ENCODE measurements around the gene ODAD4. TPM values are rescaled to one million over a fixed set of nuclear protein-coding genes. Genes with fewer than 3 reads are reported as not detected.

Gene ODAD4, protein sequence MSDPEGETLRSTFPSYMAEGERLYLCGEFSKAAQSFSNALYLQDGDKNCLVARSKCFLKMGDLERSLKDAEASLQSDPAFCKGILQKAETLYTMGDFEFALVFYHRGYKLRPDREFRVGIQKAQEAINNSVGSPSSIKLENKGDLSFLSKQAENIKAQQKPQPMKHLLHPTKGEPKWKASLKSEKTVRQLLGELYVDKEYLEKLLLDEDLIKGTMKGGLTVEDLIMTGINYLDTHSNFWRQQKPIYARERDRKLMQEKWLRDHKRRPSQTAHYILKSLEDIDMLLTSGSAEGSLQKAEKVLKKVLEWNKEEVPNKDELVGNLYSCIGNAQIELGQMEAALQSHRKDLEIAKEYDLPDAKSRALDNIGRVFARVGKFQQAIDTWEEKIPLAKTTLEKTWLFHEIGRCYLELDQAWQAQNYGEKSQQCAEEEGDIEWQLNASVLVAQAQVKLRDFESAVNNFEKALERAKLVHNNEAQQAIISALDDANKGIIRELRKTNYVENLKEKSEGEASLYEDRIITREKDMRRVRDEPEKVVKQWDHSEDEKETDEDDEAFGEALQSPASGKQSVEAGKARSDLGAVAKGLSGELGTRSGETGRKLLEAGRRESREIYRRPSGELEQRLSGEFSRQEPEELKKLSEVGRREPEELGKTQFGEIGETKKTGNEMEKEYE
- 0.54 TPM for total RNA-seq

DNA sequence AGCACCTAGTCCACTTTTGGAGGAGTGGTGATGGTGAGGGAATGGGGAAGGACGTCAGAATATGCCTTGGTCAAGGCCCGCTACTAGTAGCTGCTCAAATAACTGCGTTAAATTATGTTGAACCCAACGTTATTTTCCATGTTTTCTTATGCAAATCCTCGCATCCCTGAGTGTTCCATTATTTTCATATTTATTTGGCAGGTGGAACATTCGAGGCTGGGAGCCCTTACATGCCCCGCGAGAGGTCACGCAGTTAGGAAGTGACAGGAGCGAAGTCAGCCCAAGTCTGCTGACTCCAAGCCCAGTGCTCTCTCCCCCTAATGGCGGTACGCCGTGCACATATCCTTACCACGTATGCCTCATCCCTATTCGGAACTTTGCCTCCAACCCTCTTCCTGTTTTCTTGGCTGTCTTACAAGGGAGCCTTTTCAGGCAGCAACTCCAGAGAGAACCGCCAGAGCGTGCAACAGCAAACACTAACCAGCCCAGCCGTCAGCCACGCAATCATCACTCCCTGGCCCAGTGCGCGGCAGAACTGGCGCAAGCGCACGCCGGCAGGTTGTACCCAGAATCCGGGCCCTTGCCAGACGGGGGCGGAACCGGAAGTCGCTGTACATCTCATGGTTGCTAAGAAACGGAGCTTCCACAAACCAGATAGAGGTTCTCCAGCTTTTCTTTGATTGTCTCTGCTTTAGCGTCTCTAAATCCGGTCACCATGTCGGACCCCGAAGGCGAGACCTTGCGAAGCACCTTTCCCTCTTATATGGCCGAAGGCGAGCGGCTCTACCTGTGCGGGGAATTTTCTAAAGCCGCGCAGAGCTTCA lies at the start of gene ODAD4:
TSS of gene ODAD4 (plus strand) at position 609 of the 824 bp plus-strand sequence. CDS start at position 716, 107 bp downstream.
- peak; percentile 86 to 98 (median 97) for DNase-seq (ENCODE audit: low read depth in 2 of 3, low spot score in 2 of 3)

DNA sequence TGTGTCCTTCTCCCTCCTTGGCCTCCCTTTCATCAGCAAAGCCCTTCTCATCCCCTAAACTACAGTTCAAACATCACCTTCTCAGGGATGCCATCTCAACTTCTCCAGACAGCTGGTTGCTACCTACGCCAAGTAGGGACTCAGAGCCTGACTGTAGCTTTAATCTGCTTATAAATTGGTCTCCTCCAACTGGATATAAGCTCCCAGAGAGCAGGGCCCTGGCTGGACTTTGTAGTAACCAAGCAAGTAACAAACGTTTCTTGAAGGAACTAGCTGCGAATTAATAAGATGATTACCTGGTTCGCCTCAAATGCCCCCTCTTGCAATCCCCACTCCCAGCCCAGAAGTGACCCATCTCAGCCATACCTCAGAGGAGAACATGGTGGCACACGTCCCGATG lies 47.7 kb upstream of the ODAD4 start:
- DNase-seq (ENCODE audit: low read depth in 2 of 3, low spot score in 2 of 3), result no peak

DNA sequence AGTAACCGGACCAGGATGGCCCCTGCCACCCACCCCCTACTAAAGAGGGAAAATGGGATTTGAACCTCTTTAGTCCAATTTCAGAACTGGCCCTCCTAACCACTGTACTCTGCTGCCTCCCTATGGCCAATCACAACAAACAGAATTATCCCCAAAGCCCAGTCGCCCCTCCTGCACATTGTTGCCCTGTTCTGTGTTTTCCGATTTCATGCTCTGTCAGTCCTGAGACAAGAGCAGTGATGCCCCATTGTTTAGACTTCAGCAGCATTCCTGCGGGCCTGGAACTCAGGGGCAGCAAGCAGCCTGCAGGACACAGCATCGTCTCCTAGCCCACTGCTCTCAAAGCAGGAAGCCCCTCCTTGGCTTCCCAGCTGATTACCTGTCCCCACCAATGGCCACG lies 44.7 kb upstream of the ODAD4 start:
- DNase-seq (ENCODE audit: low read depth in 2 of 3, low spot score in 2 of 3), result peak in 1 of 3 donors; percentile 25

DNA sequence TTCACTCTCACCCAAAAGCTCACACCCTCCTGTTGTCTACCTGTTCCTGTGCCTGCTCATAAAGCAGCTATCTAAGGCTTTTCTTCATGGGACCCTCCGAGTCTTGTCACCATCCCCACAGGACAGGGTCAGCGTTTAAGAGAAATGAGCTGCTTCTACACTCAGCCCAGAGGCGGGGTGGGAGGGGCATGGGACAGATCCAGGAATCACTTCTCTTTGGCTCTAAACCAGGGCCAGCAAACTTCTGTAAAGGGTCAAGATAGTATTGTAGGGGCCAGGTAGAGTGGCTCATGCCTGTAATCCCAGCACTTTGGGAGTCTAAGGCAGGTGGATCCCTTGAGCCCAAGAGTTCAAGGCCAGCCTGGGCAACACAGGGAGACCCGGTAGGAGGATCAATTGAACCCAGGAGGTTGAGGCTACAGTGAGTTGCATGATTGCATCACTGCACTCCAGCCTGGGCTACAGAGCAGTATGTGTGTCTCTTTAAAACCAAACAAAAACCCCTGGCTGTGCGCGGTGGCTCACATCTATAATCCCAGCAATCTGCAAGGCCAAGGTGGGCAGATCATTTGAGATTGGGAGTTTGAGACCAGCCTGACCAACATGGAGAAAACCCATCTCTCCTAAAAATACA lies 42.0 kb upstream of the ODAD4 start:
- no peak for DNase-seq (ENCODE audit: low read depth in 2 of 3, low spot score in 2 of 3)

DNA sequence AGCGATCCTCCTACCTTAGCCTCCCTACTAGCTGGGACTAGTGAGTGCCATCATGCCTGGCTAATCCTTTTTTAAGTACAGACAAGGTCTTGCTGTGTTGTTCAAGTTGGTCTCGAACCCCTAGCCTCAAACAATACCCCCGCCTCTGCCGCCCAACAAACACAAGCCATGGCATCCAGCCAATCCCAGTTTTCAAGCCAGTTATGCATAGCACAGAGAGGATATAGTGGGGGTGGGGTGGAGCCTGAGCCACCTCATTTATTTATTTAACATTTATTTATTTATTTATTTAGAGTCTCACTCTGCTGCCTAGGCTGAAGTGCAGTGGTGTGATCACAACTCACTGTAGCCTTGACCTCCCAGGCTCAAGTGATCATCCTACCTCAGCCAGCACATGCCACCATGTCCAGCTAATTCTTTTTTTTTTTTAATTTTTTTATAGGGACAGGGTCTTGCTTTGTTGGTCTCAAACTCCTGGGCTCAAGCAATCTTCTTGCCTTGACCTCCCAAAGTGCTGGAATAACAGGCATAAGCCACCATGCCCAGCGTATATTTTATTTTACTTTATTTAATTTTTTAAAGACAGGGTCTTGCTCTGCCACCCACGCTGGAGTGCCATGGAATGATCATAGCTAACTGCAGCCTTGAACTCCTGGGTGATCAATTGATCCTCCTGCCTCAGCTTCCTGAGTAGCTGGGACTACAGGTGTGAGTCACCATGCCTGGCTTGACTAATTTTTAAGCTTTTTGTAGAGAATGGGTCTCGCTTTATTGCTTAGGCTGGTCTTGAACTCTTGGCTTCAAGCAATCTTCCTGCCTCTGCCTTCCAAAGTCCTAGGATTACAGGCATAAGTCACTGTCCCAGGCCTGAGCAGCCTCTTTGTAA lies 39.0 kb upstream of the ODAD4 start:
- DNase-seq (ENCODE audit: low read depth in 2 of 3, low spot score in 2 of 3), result no peak

DNA sequence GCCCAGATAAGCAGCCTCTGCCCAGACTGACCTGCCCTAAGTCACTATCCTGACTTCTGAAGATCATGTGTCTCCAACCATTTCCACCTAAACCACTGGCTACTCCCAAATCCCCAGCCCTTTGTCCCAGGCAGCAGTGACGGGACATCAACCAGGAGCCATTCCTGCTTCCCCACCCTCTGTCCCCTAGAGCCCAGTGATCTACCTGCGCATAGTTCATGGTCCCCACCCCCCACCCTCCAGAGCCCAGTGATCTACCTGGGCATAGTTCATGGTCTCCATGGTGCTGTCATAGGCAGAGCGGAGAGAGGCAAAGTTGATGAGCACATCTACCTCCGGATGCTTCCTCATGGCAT lies 38.4 kb upstream of the ODAD4 start:
- DNase-seq (ENCODE audit: low read depth in 2 of 3, low spot score in 2 of 3), result no peak

DNA sequence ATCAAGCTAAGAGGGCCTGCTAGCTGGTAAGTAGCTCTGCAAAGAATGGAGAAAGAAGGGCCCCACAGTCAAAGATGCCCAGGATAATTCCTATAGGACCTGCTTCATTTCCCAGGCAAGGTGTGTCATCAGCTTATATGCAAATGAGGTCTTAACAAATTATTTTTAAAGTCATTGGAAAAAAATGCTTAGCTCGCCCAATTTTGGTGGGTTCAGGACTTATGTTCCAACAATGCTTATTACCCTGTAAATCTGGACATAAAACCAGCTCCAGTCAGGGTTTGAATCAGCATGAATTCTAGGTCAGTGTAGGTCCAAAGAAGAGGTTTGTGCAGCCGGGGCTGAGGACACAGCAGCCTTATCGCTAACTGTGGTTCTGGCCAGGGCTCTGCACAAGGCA lies 37.0 kb upstream of the ODAD4 start:
- no peak for DNase-seq (ENCODE audit: low read depth in 2 of 3, low spot score in 2 of 3)

DNA sequence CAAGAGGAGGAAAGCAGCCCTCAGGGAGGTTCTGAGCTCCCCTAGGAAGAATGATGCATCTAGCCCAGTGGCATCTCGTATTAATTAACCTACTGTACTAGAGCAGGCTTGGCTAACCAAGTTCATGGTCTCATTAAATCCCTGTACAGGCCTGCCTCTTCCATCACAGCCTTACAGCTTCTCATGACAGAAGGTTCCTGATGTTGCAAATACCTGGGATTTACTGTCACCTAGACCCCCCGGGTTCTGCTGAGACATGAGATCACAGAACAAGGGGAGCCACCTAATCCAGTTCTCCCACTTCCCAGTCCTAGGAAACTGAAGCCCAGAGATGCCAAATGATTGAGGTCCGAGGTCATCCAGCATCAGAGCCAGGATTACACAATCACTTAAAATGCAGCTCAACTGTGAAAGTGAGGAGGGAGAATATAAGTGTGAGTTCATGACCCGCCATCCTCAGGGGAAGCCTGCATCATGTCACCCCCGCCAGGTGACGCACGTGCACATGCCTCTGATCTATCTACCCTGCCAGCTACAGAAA lies 35.6 kb upstream of the ODAD4 start:
- no peak for DNase-seq (ENCODE audit: low read depth in 2 of 3, low spot score in 2 of 3)

DNA sequence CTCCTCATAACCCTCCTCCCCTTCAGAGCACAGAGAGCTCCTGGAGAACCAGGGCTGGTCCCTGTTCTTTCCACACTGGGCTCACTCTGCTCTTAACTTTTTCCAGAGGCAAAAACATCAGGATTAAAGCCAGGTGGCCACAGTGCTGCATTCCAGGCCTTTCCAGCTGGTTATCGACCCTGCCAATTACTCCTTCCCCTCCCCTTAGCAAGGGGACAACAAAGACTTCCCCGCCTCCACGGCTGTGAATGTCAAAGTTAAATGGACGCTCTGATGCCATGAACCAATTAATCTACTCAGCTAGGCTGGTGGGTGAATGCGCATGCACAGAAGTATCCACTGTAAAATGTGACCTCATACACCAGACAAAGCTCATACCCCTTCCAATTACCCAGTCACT lies 34.8 kb upstream of the ODAD4 start:
- DNase-seq (ENCODE audit: low read depth in 2 of 3, low spot score in 2 of 3), result no peak

DNA sequence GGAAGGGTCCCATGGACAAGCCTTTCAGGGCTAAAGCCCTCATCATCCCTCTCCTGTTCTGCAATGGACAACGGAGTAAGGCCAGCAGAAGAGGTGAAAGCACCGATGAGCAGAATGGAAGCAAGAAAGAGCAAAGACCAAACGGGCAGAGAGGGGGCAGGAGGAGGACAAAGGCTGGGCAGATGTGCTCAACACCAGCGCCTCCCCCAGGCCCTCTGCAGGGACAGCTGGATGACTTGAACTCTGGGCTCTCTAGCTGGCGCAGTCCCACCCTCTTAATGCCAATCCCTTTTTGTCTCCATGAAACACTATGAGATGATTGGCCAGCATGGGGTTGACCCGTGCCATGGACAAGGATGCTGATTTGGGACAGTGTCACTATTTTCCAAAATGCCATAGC lies 33.7 kb upstream of the ODAD4 start:
- DNase-seq (ENCODE audit: low read depth in 2 of 3, low spot score in 2 of 3), result no peak

DNA sequence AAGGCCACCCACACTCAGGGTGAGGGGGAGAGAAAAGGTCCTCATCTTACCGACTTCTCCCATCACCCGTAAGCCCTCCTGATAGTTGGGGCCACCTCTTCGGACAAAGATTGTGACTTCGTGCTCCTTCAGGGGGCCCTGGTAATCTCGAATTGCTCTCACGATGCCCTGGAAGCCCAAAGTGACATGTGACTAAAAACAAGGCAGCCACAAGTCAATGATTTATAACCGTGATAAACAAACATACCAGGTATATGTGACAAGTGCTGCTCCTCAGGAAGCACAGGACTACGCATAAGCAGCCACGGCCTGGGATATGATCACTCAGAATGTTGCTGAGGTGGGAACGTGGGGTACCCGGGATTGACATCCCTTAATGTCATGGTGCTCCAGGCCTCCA lies 28.8 kb upstream of the ODAD4 start:
- DNase-seq (ENCODE audit: low read depth in 2 of 3, low spot score in 2 of 3), result no peak

DNA sequence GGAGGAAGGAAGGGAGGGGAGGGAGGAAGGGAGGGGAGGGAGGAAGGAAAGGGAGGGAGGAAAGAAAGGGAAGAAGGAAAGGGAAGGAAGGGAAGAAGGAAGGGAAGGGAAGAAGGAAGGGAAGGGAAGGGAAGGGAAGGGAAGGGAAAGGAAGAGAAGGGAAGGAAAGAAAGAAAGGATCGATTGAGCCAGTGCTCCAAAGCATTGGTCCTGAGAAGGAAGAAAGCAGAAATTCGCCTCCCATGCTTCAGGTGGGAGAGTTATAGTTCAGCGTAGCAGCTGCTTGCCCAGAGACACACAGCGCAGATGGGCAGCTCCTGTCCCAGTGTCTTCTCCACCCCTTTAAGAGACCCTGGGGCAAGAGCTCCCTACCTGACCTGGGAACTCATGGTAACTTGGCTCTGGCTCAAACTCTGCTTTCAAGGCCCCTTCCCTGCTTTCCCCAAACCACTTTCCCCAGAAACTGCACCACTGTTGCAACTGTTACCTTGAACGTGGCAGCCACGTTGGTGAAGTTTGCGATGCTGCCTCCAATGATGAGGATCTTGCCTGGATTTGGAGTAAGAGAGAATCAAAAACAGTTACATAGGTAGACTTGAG lies 26.1 kb upstream of the ODAD4 start:
- no peak for DNase-seq (ENCODE audit: low read depth in 2 of 3, low spot score in 2 of 3)

DNA sequence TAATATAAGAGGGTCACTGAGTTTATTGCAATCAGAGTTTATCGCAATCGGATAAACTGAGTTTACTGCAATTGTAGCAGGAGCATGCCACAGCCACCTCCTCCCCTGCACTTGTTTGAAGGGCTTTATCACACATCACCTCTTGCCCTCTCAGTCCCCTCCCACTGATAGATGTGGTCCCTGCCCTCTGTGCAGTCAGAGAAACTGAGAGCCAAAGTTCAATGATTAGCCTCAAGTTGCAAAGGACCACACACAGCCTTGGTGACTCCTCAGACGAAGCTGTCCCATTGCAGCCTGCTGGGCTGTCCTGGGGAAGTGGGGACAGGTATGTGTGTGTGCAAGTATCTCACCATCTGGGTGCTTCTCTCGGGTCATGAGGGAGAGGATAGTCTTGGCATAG lies 25.2 kb upstream of the ODAD4 start:
- DNase-seq (ENCODE audit: low read depth in 2 of 3, low spot score in 2 of 3), result no peak

DNA sequence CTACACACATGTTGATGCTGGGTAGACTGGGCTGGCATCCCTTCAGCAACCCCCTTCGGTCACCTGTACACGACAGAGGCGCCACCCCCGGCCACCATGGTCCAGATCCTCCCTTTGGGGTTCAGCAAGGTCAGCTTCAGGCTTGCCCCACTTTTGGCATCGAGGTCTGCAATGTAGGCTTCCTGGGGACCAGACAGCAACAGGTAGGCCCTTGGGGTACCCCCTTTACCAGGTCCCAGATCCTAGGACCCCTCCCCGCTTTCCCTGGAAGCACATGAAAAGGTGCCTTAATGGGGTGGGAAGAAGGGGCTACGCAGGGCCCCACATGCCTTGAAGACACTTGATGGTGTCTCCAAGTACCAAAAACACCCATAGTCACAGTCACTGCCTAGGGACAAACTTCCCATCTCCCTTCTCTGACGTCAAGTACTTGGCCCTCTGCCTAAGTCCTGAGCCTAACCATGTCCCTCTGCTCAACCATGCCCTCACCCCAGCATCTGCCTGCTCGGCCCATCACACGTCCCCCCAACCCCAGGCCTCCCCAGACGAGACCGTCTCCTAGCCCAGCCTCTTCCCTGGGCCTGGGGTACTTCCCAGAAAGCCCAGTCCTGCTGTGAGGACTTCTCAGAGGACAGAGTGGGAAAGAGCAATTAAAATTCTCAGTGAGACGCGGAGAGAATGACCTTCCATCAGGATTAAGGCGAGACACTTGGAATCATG lies 23.8 kb upstream of the ODAD4 start:
- no peak for DNase-seq (ENCODE audit: low read depth in 2 of 3, low spot score in 2 of 3)

DNA sequence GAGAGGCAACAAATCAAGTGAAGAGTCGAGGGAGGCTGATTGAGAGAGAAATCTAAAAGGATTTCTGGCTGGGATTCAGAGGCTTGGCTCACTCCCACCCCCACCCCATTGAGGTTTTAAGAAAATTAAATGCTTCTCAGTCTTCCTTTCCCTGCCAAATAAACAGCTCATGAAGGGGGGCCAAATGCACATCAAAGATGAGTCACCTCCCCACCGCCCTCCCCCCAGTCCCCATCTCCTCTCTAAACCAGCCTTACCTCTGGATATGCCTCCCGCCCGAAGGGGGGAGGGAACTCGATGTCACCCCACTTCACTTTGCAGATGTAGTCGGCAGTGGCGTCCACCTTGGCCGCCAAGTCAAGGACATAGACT lies 23.2 kb upstream of the ODAD4 start:
- DNase-seq (ENCODE audit: low read depth in 2 of 3, low spot score in 2 of 3), result no peak

DNA sequence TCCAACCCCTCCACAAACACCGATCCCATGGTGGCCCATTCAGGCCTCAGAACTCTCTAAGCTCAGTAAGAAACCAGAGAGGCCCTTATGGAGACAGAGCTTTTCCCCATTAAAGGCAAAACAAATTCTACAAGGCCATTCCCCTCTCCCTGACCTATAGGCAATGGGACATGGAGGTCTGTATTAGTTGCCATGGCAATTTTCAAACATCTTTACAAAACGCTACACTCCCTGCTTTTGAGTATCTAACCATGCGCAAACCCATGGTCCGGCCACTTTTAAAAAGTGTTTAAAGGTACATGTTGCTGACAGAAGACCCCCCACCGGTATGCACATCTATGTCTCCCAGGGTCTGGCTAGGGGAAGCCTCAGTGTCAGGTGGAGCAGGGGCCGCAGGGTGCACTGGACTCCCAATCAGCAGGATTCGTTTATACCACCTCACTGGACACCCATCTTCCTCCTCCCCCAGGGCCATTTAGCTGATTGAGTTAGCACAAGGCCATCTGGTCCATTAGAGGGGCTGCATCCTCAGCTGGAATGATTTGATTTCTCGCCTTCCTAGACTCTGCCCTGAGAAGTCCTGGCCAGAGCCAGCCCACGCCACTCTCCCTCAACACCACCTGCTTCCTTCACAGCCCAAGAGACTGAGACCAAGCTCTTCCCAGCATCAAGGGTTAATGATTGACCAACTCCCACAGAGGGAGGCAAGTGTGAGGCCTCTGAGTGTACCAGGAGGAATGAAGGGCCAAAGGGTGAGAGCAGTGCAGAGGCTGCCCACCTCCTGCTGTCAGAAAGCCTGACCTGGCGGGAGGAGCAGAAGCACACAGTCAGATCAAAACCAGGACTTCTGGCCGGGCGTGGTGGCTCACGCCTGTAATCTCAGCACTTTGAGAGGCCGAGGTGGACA lies 22.5 kb upstream of the ODAD4 start:
- no peak for DNase-seq (ENCODE audit: low read depth in 2 of 3, low spot score in 2 of 3)

DNA sequence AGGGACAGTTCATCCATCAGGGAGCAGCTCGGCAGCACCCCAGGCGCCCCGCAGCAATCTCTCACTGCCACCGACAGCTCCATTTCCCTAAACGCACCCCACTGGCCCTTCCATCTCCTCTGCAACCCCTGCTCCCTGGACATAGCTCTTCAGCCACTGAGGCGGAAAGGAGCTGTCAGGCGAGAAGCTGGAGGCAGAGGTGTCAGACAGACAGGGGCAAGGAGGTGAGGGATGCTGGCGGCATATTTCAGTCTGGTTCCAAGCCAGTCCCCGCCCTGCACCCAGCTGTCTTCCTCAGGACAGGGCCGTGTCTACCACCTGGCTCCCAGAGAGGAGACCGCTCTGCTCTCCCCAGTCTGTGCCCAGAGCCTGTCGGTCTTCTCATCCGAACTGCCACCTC lies 21.3 kb upstream of the ODAD4 start:
- no peak for DNase-seq (ENCODE audit: low read depth in 2 of 3, low spot score in 2 of 3)

Measured in hematopoietic multipotent progenitor cell (in vitro differentiated cells).